RWPE1 (cell line): ENCODE data around the gene SYT7.

Experiments
- CTCF ChIA-PET: fragments of 350-600 bp; sonication (Branson Sonifier 250); formaldehyde crosslinking; extraction: SDS; loops from one replicate; lab custom pipeline; 2021; lab: Yijun Ruan, JAX
- POLR2A ChIA-PET: fragments of 400-600 bp; formaldehyde crosslinking; extraction: SDS; loops from one replicate; lab custom pipeline; 2020; ENCODE audit warnings: antibody characterized with exemption; ENCODE audit not compliant: low non-redundant PET; lab: Yijun Ruan, JAX
- DNase-seq: peaks from one replicate; pipeline ENCODE4 v3.0.0; 2012; ENCODE audit warnings: low spot score
- H3K27ac ChIP-seq: fragments of 450-650 bp; 2 replicates; pipeline ENCODE4 v1.5.1; 2017
- TF ChIP-seq, protein P1 (sequence below): fragments of 450-650 bp; conservative IDR thresholded peaks from 2 replicates; pipeline ENCODE4 v1.5.1; 2017; ENCODE audit warnings: low read depth, mild to moderate bottlenecking

The SYT7 gene

DNA sequence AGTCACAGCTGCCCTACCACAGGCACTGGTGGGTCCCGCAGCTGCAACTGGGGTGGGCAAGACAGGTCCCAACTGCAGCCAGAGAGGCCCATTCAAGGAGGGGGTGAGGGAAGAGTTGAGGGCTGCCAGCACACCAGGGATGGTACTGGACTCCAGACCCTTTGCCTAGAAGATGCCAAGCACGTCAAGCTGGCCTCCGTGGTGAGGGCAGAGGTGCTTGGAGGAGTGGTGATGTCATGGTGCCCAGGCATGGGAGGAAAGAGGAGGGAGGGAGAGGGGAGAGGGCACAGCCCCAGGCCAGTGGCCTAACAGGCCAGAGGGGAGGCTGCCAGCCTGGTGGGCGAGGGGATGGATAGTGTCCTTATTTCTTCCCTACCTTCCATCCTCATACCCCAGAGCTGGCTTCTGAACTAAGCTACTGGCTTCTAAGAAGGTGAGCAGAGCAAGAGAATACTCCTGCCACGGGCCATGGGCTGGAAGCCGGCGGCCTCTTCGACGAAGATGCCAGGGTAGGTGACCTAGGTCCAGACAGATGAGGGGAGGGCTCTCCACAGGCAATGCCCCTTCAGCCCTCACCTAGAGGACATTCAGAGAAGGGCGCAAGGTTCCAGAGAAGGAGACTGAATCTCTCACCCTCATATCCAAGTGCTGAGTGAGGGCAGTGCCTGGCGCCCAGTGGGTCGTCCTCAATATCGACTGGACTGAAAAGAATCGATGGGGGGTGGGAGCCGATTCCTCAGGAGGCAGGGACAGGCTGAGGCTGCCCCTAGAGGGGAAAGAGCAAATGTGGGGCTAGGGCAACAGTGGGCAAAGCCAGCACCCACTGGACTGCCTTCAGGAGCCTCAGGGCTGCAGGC lies 1.8 kb downstream of the SYT7 start:
- CTCF ChIA-PET = interaction anchor here (1.4 kb wide), 1 partner anchor 60 kb away, joined by 3 read pairs; no protein-coding TSS in a partner anchor
- POLR2A ChIA-PET = no interaction called here
- no peak for DNase-seq

DNA sequence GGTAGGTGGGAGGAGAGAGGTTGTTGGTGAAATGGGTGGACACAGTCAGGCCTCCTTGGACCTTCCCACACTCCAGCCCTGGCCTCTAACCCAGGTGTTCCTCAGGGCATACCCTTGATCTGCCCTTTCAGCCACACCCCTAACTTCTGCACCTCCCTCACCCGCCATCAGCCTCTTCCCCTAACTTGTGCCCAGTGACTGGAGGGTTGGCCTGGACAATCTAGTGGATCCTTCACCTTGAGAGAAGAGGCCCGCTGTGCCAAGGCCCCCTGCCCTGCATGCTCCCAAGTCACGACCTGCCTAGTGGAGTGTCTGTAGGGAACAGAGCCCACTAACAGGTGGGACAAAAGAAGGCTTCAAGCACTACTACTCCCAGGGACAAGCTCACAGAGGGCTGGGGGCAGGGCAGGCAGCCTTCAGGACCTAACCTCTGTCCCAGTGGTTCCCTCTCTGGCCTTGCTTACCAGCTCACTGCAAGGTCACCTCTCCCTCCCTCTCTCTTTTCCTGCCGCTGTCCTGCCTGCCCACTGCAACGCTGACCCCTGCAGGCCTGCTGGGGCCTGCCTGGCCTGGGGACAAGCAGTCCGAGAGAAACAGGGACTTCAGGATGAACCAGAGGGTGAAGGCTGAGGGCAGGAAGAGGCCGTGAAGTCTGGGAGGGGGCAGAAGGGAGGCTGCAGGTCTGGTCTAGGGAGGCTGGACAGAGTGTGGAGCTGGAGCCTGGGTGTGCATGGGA lies 3.3 kb downstream of the SYT7 start:
- TF ChIP-seq, protein P1, sequence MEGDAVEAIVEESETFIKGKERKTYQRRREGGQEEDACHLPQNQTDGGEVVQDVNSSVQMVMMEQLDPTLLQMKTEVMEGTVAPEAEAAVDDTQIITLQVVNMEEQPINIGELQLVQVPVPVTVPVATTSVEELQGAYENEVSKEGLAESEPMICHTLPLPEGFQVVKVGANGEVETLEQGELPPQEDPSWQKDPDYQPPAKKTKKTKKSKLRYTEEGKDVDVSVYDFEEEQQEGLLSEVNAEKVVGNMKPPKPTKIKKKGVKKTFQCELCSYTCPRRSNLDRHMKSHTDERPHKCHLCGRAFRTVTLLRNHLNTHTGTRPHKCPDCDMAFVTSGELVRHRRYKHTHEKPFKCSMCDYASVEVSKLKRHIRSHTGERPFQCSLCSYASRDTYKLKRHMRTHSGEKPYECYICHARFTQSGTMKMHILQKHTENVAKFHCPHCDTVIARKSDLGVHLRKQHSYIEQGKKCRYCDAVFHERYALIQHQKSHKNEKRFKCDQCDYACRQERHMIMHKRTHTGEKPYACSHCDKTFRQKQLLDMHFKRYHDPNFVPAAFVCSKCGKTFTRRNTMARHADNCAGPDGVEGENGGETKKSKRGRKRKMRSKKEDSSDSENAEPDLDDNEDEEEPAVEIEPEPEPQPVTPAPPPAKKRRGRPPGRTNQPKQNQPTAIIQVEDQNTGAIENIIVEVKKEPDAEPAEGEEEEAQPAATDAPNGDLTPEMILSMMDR = no peak
- DNase-seq = no peak
- no peak overlapping the region for H3K27ac ChIP-seq
- ChIA-PET POLR2A (no interaction called here), CTCF (interaction anchor here (0.6 to 1.4 kb wide), 3 partner anchors 18 to 137 kb away, joined by 3 read pairs; no protein-coding TSS in a partner anchor)

More for the DNA sequence above, 1.8 kb downstream of the SYT7 start:
- TF ChIP-seq, protein P1 = no peak
- no peak overlapping the region for H3K27ac ChIP-seq

DNA sequence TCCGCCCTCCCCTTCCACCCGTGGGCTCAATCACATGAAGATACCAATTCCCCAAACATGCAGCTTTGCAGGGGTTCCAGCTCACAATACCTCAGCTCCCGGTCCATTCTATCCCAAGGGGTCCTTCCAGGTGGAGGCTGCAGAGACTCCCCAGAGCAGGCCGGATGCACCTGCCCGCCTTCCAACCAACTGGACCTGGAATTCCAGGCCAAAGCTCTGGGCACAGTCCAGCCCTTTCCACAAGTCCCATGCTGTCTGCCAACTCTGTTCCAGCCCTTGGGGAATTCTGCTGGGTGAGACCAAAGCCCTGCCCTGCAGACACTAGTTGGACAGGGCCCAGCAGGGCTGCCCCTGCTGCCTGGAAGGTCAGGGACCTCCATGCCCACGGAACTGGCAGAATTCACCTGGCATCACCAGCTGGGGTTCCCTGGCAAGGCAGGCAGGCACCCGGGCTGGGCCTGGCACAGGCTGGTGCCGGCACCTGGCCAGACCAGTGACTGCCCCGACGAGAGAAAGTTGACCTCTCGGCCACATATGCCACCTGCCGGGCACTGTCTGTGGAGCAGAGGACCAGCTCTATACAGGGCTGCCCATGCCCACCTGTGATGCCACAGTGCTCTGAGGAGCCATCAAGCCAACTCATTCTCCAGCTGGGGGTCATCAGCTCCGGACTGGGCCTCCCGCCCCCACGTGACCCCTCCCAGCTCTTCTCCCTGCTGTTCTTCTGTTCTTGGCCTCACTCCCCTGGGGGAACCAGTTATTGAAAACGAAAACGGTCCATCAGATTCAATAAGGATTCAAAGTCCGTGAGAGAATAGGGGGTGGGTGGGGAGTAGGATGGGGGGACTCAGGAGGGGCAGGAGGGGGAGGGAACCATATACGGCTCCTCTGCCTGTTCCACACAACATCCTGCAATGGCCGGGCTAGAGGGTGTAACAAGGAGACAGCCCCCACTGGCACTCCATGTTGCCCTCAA lies 4.7 kb downstream of the SYT7 start:
- no peak overlapping the region for H3K27ac ChIP-seq
- TF ChIP-seq, protein P1 = no peak
- no peak for DNase-seq
- ChIA-PET CTCF (interaction anchor here (0.6 to 1.4 kb wide), 3 partner anchors 9 to 59 kb away, joined by 3 to 7 read pairs (median 6); no protein-coding TSS in a partner anchor), POLR2A (no interaction called here)

DNA sequence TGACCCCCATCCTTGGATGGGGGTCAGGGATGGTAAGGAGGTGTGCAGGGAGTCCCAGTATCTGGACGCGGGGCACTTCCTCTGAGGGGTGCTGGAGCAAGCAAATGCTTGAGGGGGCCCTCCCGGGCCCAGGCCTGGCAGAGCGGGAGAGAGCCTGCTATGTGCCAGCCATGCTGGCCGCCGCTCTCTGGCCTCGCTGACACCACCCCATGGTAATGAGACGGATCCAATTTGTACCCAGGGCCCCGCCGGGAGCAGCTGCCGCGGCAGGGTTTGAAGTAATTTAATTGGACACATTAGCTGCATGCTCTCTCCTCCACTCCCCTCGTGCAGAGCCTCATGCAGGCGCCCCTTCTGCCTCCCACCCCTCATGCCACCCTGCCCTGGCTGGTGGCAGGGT lies 6.3 kb downstream of the SYT7 start:
- TF ChIP-seq, protein P1 = no peak
- no peak for DNase-seq
- no peak overlapping the region for H3K27ac ChIP-seq
- POLR2A ChIA-PET = no interaction called here
- CTCF ChIA-PET = interaction anchor here (0.6 kb wide), 1 partner anchor 45 kb away, joined by 3 read pairs; no protein-coding TSS in a partner anchor

DNA sequence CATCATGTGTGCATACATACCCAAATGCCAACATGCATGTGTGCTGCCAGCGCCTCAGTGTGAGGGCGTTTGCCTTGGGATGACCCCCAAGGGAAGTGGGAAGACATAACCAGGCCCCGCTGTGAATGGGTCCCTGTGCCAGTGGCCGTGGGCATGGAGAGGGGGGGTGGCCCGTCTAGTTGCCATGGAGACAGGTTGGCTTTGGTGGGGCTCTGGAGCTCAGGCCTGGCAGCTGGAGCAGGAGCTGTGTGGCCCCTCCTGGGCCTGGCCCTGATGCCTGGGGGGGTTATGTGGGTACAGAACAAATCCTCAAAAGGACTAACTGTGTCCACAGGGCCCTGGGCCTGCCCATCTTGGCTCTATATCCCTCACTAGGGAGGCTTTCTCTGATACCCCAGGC lies 8.0 kb downstream of the SYT7 start:
- DNase-seq = no peak
- POLR2A ChIA-PET = no interaction called here
- TF ChIP-seq, protein P1 = no peak
- CTCF ChIA-PET = interaction anchor here (1.4 kb wide), 1 partner anchor 56 kb away, joined by 6 read pairs; no protein-coding TSS in a partner anchor
- H3K27ac ChIP-seq = no peak overlapping the region
